Adipose tissue (tissue), 3 donors: ENCODE data around the gene IL11RA. TPM values are rescaled to one million over a fixed set of nuclear protein-coding genes. Genes with fewer than 3 reads are reported as not detected.

Experiments used
- H3K27ac ChIP-seq: one replicate; pipeline ENCODE4 v1.5.1; 2013; ENCODE audit warnings: low read depth, low read length
- WGBS, 3 donors: extraction: QIAGEN DNeasy Blood & Tissue Kit; methylation state at CpG; one replicate each; pipeline ENCODE4 v1.1.7; 2013; 5-methylcytosine and 5-hydroxymethylcytosine counted together
- polyA plus RNA-seq, 3 donors: library from polyadenylated mRNA; stranded (reverse); fragments of 200-250 nt; gene quantifications; one replicate each; pipeline ENCODE4 v1.2.3, GENCODE V29; 2013
- donor health status: healthy with polysubstance abuse.
- donor health status: Bipolar disorder and iron deficiency.
- donor health status: healthy.

The IL11RA gene
- polyA plus RNA-seq, 3 donors, result 5.3 to 43.3 (median 14.2) TPM

GRCh38 chr9:34669809-34670562 is 18.0 kb downstream of the IL11RA start:
- no peak overlapping the region for H3K27ac ChIP-seq
- WGBS, 3 donors, result 86 to 94% (median 89%) methylated on average over 5 of the region's 5 CpGs

- 38 to 88% (median 77%) methylated on average over 1 of the region's 1 CpG for WGBS, 3 donors
- H3K27ac ChIP-seq, result no peak overlapping the region
These were observed 19.3 kb downstream of the IL11RA start for GRCh38 chr9:34671307-34671706.

GRCh38 chr9:34674440-34674839 is 22.5 kb downstream of the IL11RA start:
- H3K27ac ChIP-seq, result no peak overlapping the region
- 44 to 84% (median 81%) methylated on average over 3 of the region's 3 CpGs for WGBS, 3 donors

- H3K27ac ChIP-seq, result no peak overlapping the region
- 24 to 32% (median 32%) methylated on average over 10 of the region's 10 CpGs for WGBS, 3 donors
These were observed 23.2 kb downstream of the IL11RA start for GRCh38 chr9:34675048-34675714.

- H3K27ac ChIP-seq, result no peak overlapping the region
- WGBS, 3 donors, result 94 to 100% (median 96%) methylated on average over 2 of the region's 2 CpGs
These were observed 23.9 kb downstream of the IL11RA start for GRCh38 chr9:34675869-34676268.

- WGBS, 3 donors, result 90 to 97% (median 90%) methylated on average over 4 of the region's 4 CpGs
These were observed 32.2 kb downstream of the IL11RA start for GRCh38 chr9:34684145-34684544.

GRCh38 chr9:34684816-34685215 is 32.8 kb downstream of the IL11RA start:
- WGBS, 3 donors, result 87 to 96% (median 92%) methylated on average over 4 of the region's 4 CpGs
- H3K27ac ChIP-seq, result no peak overlapping the region

More at GRCh38 chr9:34684145-34684544, 32.2 kb downstream of the IL11RA start:
- H3K27ac ChIP-seq, result no peak overlapping the region

- H3K27ac ChIP-seq, result no peak overlapping the region
- WGBS, 3 donors, result 69 to 87% (median 79%) methylated on average over 4 of the region's 4 CpGs
These were observed 33.6 kb downstream of the IL11RA start for GRCh38 chr9:34685591-34685990.

- H3K27ac ChIP-seq, result no peak overlapping the region
- WGBS, 3 donors, result 74 to 76% (median 76%) methylated on average over 5 of the region's 5 CpGs
These were observed 34.2 kb downstream of the IL11RA start for GRCh38 chr9:34686231-34686630.

- H3K27ac ChIP-seq, result no peak overlapping the region
- WGBS, 3 donors, result 25 to 79% (median 32%) methylated on average over 1 of the region's 1 CpG
These were observed 34.7 kb downstream of the IL11RA start for GRCh38 chr9:34686732-34687131.

GRCh38 chr9:34687276-34688030 is 35.5 kb downstream of the IL11RA start:
- WGBS, 3 donors, result 82 to 89% (median 86%) methylated on average over 10 of the region's 10 CpGs
- no peak overlapping the region for H3K27ac ChIP-seq

GRCh38 chr9:34688329-34689115 is 36.5 kb downstream of the IL11RA start:
- WGBS, 3 donors, result 67 to 76% (median 73%) methylated on average over 4 to 5 of the region's 5 CpGs

GRCh38 chr9:34689116-34689470 is 37.1 kb downstream of the IL11RA start:
- H3K27ac ChIP-seq, result no peak overlapping the region
- WGBS, 3 donors, result 74 to 90% (median 90%) methylated on average over 4 of the region's 4 CpGs

More at GRCh38 chr9:34688329-34689115, 36.5 kb downstream of the IL11RA start:
- H3K27ac ChIP-seq, result no peak overlapping the region

GRCh38 chr9:34689512-34689911 is 37.5 kb downstream of the IL11RA start:
- H3K27ac ChIP-seq, result no peak overlapping the region
- WGBS, 3 donors, result 67 to 82% (median 78%) methylated on average over 8 of the region's 8 CpGs

GRCh38 chr9:34690983-34691935 is 39.3 kb downstream of the IL11RA start, which contains the start of gene CCL19:
CCL19 (minus strand) TSS chr9:34691276; CDS start chr9:34691139, 137 bp downstream.
- H3K27ac ChIP-seq, result no peak within 1 kb of the TSS
- 49 to 82% (median 62%) methylated on average over 6 of the region's 6 CpGs for WGBS, 3 donors

- H3K27ac ChIP-seq, result no peak overlapping the region
- 72 to 86% (median 84%) methylated on average over 5 of the region's 5 CpGs for WGBS, 3 donors
These were observed 39.9 kb downstream of the IL11RA start for GRCh38 chr9:34691936-34692315.

- no peak overlapping the region for H3K27ac ChIP-seq
- WGBS, 3 donors, result 72 to 83% (median 75%) methylated on average over 2 of the region's 2 CpGs
These were observed 41.6 kb downstream of the IL11RA start for GRCh38 chr9:34693560-34693959.
